Heart right ventricle (tissue), 16 donors: Measurements from ENCODE around the gene SDCCAG8. TPM values are rescaled to one million over a fixed set of nuclear protein-coding genes. Genes with fewer than 3 reads are reported as not detected.
"Not testable (repeated sequence)": the region's sequence is repeated elsewhere in the genome, so short reads cannot be mapped to it uniquely, and the experiment has no call there.

ENCODE experiments used
- ATAC-seq, 8 donors: fragments of 200-7000 bp; cut with Tn5 transposase; one replicate each; pipeline ENCODE4 v1.9.1; 2020; ENCODE audit warnings: mild to moderate bottlenecking in 8 of 8, moderate library complexity in 8 of 8, moderate number of reproducible peaks in 1 of 8
- DNase-seq, 2 donors: peaks; one replicate each; pipeline ENCODE4 v3.0.0-alpha.2; 2020
- H3K27ac ChIP-seq, 10 donors: fragments of 200-600 bp; sonication (generic) in 2 of 10; one replicate each; pipeline versions ENCODE4 v1.5.0 to v1.8.0; 2020 to 2022; ENCODE audit warnings: mild to moderate bottlenecking in 3 of 10
- H3K27me3 ChIP-seq, 7 donors: fragments of 200-600 bp; one replicate each; pipeline ENCODE4 v1.8.0; 2021 to 2022; ENCODE audit warnings: mild to moderate bottlenecking in 2 of 7
- H3K36me3 ChIP-seq, 9 donors: fragments of 200-600 bp; sonication (generic) in 1 of 9; one replicate each; pipeline versions ENCODE4 v1.5.0 to v1.8.0; 2020 to 2022; ENCODE audit warnings: mild to moderate bottlenecking in 2 of 9
- H3K4me1 ChIP-seq, 9 donors: fragments of 200-600 bp; sonication (generic) in 1 of 9; one replicate each; pipeline versions ENCODE4 v1.5.0 to v1.8.0; 2020 to 2022; ENCODE audit warnings: mild to moderate bottlenecking in 4 of 9
- H3K4me3 ChIP-seq, 10 donors: fragments of 200-600 bp; sonication (generic) in 2 of 10; one replicate each; pipeline versions ENCODE4 v1.5.0 to v1.8.0; 2020 to 2022; ENCODE audit warnings: mild to moderate bottlenecking in 7 of 10, moderate library complexity in 2 of 10
- H3K9me3 ChIP-seq, 11 donors: fragments of 200-600 bp in 10 of 11; sonication (generic) in 2 of 11; one replicate each; pipeline versions ENCODE4 v1.5.0 to v1.8.0; 2013 to 2022; ENCODE audit warnings: mild to moderate bottlenecking in 2 of 11, control low read depth in 1 of 11, moderate library complexity in 1 of 11
- WGBS, 2 donors: extraction: QIAGEN DNeasy Blood & Tissue Kit; methylation state at CpG; one replicate each; pipeline ENCODE4 v1.1.7; 2013; ENCODE audit warnings: inconsistent platforms in 1 of 2; 5-methylcytosine and 5-hydroxymethylcytosine counted together
- intact Hi-C, 10 donors: fragments of 100-400 bp; cut with DNase I; formaldehyde crosslinking; loops; one replicate each; pipeline versions ENCODE4 v1.11.1 to v1.14.2; 2022
- polyA plus RNA-seq, 2 donors: library from polyadenylated mRNA; stranded (reverse); fragments of 200-250 nt; gene quantifications; one replicate each; pipeline ENCODE4 v1.2.3, GENCODE V29; 2013
- total RNA-seq, 10 donors: library from RNA; stranded (reverse); fragmentation: NEBNext Ultra II Directional in 3 of 10; extraction: Animal tissue kit (Norgen Biotek cat#: 25700) in 3 of 10; gene quantifications; one replicate each; pipeline versions ENCODE4 v1.2.1 to v1.2.4, GENCODE V29; 2021 to 2023
- TF ChIP-seq, protein P1 (sequence below), 9 donors: fragments of 200-600 bp; sonication (generic) in 2 of 9; IDR thresholded peaks; one replicate each; pipeline versions ENCODE4 v1.5.0 to v1.8.0; 2021 to 2022; ENCODE audit warnings: antibody characterized with exemption in 9 of 9, mild to moderate bottlenecking in 5 of 9, moderate library complexity in 1 of 9
- donor health status: Arrhythmogenic right ventricular cardiomyopathy.
- donor health status: ischemic (EF 13 %, LVEDD 7.1; RV severe dilation, severe dysfunction).
- donor health status: healthy with polysubstance abuse.
- donor health status: DM: no; HTN: yes; CAD: no.
- donor health status: DM: no; HTN: no; CAD: no.
- donor health status: ischemic (EF 25% LVEDD 6.9; RV normal size, moderate dysfunction).
- donor health status: ischemic (EF 25% LVEDD 5.7; RV mildly dilated, moderate dysfunction).
- donor health status: healthy.
- donor health status: DM: yes; HTN: yes; CAD: no.
- donor health status: Ischemic cardiomyopathy.
- donor health status: ischemic (EF 35%, LVEDD 5.7; RV mildly dilated, moderate dysfunction).
- donor health status: nonischemic (EF 11% LVEDD 7.7; RV severe dilation, severe dysfunction).
- donor health status: DM: yes; HTN: yes; CAD: no.
- donor health status: PGD.
- donor health status: ischemic (EF 29% LVEDD 5.4; RV normal size, mild dysfunction).
- donor health status: nonischemic (EF 23%, LVEDD 6.1; RV moderate dilation, normal function).

Gene SDCCAG8
- total and polyA plus RNA-seq, 12 donors = 7.7 to 37.1 (median 26.3) TPM

DNA sequence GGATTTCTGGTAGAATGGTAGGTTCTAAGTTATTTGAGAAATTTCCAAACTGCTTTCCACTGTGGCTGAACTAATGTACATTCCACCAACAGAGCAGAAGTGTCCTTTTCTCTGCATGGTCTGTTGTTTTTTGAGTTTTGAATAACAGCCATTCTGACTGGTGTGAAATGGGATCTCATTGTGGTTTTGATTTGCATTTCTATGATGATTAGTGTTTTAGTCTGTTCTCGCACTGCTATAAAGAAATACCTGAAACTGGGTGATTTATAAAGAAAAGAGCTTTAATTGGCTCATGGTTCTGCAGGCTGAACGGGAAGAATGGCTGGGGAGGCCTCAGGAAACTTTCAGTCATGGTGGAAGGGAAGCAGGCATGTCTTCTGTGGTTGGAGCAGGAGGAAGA, 80.3 kb downstream of the SDCCAG8 start:
- peaks cover 0 to 82% (median 28%) of the 10 kb centered on the region in 9 donors for H3K36me3 ChIP-seq
- H3K4me3 ChIP-seq = no peak overlapping the region
- no peaks in the 10 kb centered on the region for H3K4me1 ChIP-seq
- intact Hi-C loops = loop anchor here in 1 of 10 donors (5.0 kb wide), 1 partner anchor 936 kb away; no protein-coding TSS in a partner anchor
- no peaks in the 10 kb centered on the region for H3K27me3 ChIP-seq
- WGBS, 2 donors = 92 to 97% methylated on average over 2 of the region's 2 CpGs
- no peak overlapping the region for H3K27ac ChIP-seq
- TF ChIP-seq, protein P1, sequence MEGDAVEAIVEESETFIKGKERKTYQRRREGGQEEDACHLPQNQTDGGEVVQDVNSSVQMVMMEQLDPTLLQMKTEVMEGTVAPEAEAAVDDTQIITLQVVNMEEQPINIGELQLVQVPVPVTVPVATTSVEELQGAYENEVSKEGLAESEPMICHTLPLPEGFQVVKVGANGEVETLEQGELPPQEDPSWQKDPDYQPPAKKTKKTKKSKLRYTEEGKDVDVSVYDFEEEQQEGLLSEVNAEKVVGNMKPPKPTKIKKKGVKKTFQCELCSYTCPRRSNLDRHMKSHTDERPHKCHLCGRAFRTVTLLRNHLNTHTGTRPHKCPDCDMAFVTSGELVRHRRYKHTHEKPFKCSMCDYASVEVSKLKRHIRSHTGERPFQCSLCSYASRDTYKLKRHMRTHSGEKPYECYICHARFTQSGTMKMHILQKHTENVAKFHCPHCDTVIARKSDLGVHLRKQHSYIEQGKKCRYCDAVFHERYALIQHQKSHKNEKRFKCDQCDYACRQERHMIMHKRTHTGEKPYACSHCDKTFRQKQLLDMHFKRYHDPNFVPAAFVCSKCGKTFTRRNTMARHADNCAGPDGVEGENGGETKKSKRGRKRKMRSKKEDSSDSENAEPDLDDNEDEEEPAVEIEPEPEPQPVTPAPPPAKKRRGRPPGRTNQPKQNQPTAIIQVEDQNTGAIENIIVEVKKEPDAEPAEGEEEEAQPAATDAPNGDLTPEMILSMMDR (IDR thresholded peaks at IDR 0.05) = no peak
- DNase-seq (no peak), ATAC-seq (no peak)
- H3K9me3 ChIP-seq = no peaks in the 10 kb centered on the region

DNA sequence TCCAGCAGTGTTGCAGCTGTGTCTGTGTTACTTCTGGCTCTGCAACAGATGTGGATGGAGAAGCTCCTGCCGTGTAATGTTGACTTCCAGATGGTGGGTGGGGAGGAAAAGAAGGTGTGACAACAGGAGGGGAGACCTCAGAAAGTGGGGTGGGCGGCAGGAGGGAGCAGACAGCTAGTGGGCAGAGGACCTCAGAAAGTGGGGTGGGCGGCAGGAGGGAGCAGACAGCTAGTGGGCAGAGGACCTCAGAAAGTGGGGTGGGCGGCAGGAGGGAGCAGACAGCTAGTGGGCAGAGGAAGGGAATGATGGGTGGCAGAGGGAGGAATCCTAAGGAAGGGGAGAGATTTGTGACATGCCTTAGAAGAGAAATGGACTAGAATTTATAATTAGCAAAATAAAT, 83.0 kb downstream of the SDCCAG8 start:
- H3K27ac ChIP-seq, ATAC-seq, DNase-seq, H3K27me3 ChIP-seq, H3K4me3 ChIP-seq, H3K4me1 ChIP-seq, H3K9me3 ChIP-seq: not testable (repeated sequence)
- intact Hi-C loops = loop anchor here in 1 of 10 donors (5.0 kb wide), 1 partner anchor 933 kb away; no protein-coding TSS in a partner anchor
- 84 to 86% methylated on average over 3 of the region's 4 CpGs for WGBS, 2 donors
- H3K36me3 ChIP-seq = peaks cover 0 to 78% (median 12%) of the 10 kb centered on the region in 9 donors

DNA sequence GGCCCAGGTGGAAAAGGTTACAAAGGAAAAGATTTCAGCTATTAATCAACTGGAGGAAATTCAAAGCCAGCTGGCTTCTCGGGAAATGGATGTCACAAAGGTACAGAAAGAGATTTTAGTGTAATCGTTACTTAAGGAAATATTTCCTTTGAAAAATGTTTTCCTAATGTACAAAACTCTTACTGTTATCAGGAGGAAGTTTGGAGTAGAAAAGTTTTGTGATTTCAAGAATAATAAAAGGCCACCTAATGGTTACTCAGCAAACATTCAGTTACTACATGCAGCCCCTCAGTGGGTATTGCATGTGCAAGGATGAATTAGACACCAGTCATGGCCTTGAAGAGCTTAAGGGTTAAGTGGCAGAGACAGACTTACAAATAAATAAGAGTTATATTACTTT, 85.2 kb downstream of the SDCCAG8 start:
- intact Hi-C loops = loop anchor here in 8 of 10 donors (5.0 to 10.0 kb wide), 5 partner anchors 406 to 936 kb away; partner anchors contain the start of gene ZBTB18 (in 1 of the 8)
- Histone ChIP-seq H3K4me1 (peaks cover 0 to 6% (median 0%) of the 10 kb centered on the region in 9 donors), H3K36me3 (peaks cover 0 to 83% (median 9%) of the 10 kb centered on the region in 9 donors), H3K27me3 (no peaks in the 10 kb centered on the region), H3K9me3 (no peaks in the 10 kb centered on the region), H3K27ac (no peak overlapping the region), H3K4me3 (no peak overlapping the region)
- no peak for DNase-seq
- no peak for ATAC-seq
- TF ChIP-seq, protein P1 (IDR thresholded peaks at IDR 0.05) = no peak
- 66 to 69% methylated on average over 2 of the region's 2 CpGs for WGBS, 2 donors

DNA sequence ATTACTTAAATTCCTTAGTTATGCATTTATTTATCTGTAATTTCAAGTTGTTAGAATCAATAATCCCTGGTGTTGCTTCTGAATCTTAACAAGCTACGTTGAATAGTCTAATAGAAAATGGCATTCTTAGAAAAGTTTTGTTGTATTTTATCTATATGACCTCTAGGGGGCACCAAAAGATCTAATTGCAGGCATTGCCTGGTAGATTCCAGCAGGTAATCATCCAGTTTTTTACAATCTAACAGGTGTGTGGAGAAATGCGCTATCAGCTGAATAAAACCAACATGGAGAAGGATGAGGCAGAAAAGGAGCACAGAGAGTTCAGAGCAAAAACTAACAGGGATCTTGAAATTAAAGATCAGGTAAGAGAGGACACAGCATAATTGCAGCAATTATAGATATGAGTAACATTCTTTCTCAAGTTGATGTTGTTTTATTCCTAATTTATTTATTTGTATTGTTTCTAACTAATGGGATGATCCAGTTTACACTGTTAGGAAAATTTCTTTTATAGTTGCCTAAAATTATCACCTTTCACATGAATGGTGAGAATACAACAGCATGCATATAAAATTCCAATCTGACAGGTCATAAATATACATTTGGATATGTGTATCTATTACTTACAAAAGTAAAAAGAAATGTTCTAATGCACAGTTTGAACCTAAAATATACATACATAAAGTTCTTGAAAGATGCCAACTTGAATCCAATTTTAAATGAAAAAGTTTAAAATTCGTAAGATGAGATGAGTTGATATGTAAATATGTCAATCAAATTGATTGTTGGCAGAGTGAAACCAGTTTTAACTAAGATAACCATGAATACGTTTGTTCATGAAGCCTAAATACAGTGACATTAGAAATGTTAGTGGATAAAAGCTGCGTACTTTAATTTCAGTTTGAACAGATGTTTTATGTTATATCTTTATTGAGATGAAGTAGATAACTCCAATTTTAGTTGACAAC, 88.4 kb downstream of the SDCCAG8 start:
- no peak overlapping the region for H3K27ac ChIP-seq
- intact Hi-C loops = loop anchor here in 9 of 10 donors (1.0 to 10.0 kb wide), 7 partner anchors 403 to 933 kb away; partner anchors contain the start of gene ZBTB18 (in 1 of the 9)
- ATAC-seq = peak in 2 of 8 donors; percentile 34 to 53
- peaks cover 0 to 91% (median 12%) of the 10 kb centered on the region in 9 donors for H3K36me3 ChIP-seq
- H3K27me3 ChIP-seq = no peaks in the 10 kb centered on the region
- DNase-seq = no peak
- TF ChIP-seq, protein P1 (IDR thresholded peaks at IDR 0.05) = peak; percentile 58 to 84 (median 74)
- no peak overlapping the region for H3K4me3 ChIP-seq
- H3K9me3 ChIP-seq = no peaks in the 10 kb centered on the region
- 67 to 68% methylated on average over 5 of the region's 5 CpGs for WGBS, 2 donors
- H3K4me1 ChIP-seq = peaks cover 0 to 6% (median 0%) of the 10 kb centered on the region in 9 donors
